Hematopoietic multipotent progenitor cell treated with erythropoietin and hydrocortisone succinate and interleukin-3 and kit ligand, for 4 days (in vitro differentiated cells): ENCODE measurements around the gene ENOX1.
"Not testable (repeated sequence)": the region's sequence is repeated elsewhere in the genome, so short reads cannot be mapped to it uniquely, and the experiment has no call there.

ENCODE experiments used
- DNase-seq: peaks from one replicate; pipeline ENCODE4 v3.0.0-alpha.2; 2015

The ENOX1 gene

GRCh38 chr13:43415903-43416391, 370.8 kb downstream of the ENOX1 start:
- not testable (repeated sequence) for DNase-seq

GRCh38 chr13:43414111-43414510, 372.7 kb downstream of the ENOX1 start:
- DNase-seq, result no peak

GRCh38 chr13:43411741-43412140, 375.0 kb downstream of the ENOX1 start:
- DNase-seq, result no peak

- no peak for DNase-seq
Measured at GRCh38 chr13:43411211-43411610, 375.6 kb downstream of the ENOX1 start.

- DNase-seq, result no peak
Measured at GRCh38 chr13:43408274-43408673, 378.5 kb downstream of the ENOX1 start.

GRCh38 chr13:43407023-43407581, 379.7 kb downstream of the ENOX1 start:
- DNase-seq, result no peak

GRCh38 chr13:43405457-43405856, 381.3 kb downstream of the ENOX1 start:
- DNase-seq, result no peak

GRCh38 chr13:43402380-43402779, 384.4 kb downstream of the ENOX1 start:
- no peak for DNase-seq

GRCh38 chr13:43401361-43401760, 385.4 kb downstream of the ENOX1 start:
- peak; percentile 36 for DNase-seq

GRCh38 chr13:43397111-43397510, 389.7 kb downstream of the ENOX1 start:
- DNase-seq, result no peak

GRCh38 chr13:43391036-43391435, 395.7 kb downstream of the ENOX1 start:
- DNase-seq, result peak; percentile 55

GRCh38 chr13:43390619-43391018, 396.2 kb downstream of the ENOX1 start:
- DNase-seq, result no peak

- no peak for DNase-seq
Measured at GRCh38 chr13:43389983-43390382, 396.8 kb downstream of the ENOX1 start.

GRCh38 chr13:43389573-43389972, 397.2 kb downstream of the ENOX1 start:
- no peak for DNase-seq

GRCh38 chr13:43388282-43389034, 398.3 kb downstream of the ENOX1 start:
- no peak for DNase-seq

- DNase-seq, result no peak
Measured at GRCh38 chr13:43387880-43388279, 398.9 kb downstream of the ENOX1 start.

- DNase-seq, result no peak
Measured at GRCh38 chr13:43383498-43384165, 403.1 kb downstream of the ENOX1 start.

GRCh38 chr13:43379738-43380137, 407.0 kb downstream of the ENOX1 start:
- DNase-seq, result no peak

- DNase-seq, result peak; percentile 24
Measured at GRCh38 chr13:43377973-43378372, 408.8 kb downstream of the ENOX1 start.

GRCh38 chr13:43377149-43377548, 409.6 kb downstream of the ENOX1 start:
- peak; percentile 29 for DNase-seq

- no peak for DNase-seq
Measured at GRCh38 chr13:43376596-43376995, 410.2 kb downstream of the ENOX1 start.

GRCh38 chr13:43375797-43376465, 410.8 kb downstream of the ENOX1 start:
- no peak for DNase-seq

- DNase-seq, result peak; percentile 69
Measured at GRCh38 chr13:43374621-43375020, 412.2 kb downstream of the ENOX1 start.
